ENCODE measurements around the gene MRPL41.

GRCh38 chr9:137578518-137579258 lies 27.0 kb downstream of the MRPL41 start, which contains the start of gene DPH7:
- TF ChIP-seq CTCF (conservative IDR thresholded peaks at IDR 0.05; ENCODE audit: low read depth in 2 of 2) (peak; percentile 76 to 87), POLR2AphosphoS5 (IDR thresholded peaks at IDR 0.05; ENCODE audit: low read depth) (peak; percentile 81), EZH2 (IDR thresholded peaks at IDR 0.05; ENCODE audit: low read depth, unreplicated experiment) (no peak), ZNF114 (CRISPR knock-in tag; IDR thresholded peaks at IDR 0.05) (no peak), EZH2phosphoT487 (IDR thresholded peaks at IDR 0.05; ENCODE audit: unreplicated experiment) (no peak), CREB1 (CRISPR knock-in tag; IDR thresholded peaks at IDR 0.05; ENCODE audit: low read depth) (peak; percentile 84), NANOG (IDR thresholded peaks at IDR 0.05; ENCODE audit: borderline replicate concordance) (no peak)
- TF ChIP-seq, protein P1, sequence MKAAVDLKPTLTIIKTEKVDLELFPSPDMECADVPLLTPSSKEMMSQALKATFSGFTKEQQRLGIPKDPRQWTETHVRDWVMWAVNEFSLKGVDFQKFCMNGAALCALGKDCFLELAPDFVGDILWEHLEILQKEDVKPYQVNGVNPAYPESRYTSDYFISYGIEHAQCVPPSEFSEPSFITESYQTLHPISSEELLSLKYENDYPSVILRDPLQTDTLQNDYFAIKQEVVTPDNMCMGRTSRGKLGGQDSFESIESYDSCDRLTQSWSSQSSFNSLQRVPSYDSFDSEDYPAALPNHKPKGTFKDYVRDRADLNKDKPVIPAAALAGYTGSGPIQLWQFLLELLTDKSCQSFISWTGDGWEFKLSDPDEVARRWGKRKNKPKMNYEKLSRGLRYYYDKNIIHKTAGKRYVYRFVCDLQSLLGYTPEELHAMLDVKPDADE (IDR thresholded peaks at IDR 0.05): peak; percentile 86
- TF ChIP-seq, protein P2, sequence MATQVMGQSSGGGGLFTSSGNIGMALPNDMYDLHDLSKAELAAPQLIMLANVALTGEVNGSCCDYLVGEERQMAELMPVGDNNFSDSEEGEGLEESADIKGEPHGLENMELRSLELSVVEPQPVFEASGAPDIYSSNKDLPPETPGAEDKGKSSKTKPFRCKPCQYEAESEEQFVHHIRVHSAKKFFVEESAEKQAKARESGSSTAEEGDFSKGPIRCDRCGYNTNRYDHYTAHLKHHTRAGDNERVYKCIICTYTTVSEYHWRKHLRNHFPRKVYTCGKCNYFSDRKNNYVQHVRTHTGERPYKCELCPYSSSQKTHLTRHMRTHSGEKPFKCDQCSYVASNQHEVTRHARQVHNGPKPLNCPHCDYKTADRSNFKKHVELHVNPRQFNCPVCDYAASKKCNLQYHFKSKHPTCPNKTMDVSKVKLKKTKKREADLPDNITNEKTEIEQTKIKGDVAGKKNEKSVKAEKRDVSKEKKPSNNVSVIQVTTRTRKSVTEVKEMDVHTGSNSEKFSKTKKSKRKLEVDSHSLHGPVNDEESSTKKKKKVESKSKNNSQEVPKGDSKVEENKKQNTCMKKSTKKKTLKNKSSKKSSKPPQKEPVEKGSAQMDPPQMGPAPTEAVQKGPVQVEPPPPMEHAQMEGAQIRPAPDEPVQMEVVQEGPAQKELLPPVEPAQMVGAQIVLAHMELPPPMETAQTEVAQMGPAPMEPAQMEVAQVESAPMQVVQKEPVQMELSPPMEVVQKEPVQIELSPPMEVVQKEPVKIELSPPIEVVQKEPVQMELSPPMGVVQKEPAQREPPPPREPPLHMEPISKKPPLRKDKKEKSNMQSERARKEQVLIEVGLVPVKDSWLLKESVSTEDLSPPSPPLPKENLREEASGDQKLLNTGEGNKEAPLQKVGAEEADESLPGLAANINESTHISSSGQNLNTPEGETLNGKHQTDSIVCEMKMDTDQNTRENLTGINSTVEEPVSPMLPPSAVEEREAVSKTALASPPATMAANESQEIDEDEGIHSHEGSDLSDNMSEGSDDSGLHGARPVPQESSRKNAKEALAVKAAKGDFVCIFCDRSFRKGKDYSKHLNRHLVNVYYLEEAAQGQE (IDR thresholded peaks at IDR 0.05; ENCODE audit: unreplicated experiment): no peak
